HG03045 (cell line): ENCODE measurements around the gene F7.

ENCODE experiments used
- ATAC-seq: cut with Tn5 transposase; IDR thresholded peaks from one replicate; pipeline ENCODE4 v1.9.1; 2021; ENCODE audit warnings: mild to moderate bottlenecking, moderate library complexity; ENCODE audit not compliant: unreplicated experiment

The F7 gene

DNA sequence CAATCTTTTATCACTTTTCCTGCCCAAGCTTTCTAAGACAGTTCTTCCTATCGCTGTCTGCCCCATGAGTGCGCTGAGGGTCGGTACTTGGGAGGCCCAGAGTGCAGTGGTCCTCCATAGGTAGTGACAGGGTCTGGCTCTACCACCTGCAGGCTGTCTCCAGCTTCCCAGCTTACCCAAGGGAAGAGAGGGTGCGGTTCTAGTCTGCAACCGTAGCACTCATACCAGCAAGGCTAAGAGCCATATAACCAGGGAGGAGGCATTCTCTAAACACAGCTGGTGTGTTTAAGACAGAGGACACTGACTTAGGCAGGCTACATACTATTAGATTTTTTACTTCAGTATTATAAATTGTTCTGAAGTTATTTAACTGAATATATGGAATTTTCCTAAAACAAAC lies 61.1 kb downstream of the F7 start:
- ATAC-seq, result no peak

DNA sequence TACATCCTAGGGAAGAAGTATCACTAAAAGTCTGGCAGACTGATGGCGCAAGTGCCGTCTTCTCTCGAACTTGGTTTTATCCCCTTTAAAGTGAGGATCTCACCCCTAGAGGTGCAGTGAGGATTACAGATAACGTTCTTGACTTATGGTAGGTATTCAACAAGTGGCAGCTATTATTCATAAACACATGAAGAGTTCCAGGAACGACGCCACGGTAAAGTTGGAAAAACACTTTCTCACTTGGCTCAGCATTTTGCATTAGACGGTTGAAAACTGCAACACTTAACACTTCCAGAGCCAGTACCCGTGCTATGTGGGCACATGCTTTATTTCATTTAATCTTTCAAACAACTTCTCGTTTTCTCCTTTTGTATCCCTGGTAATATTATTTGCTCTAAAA lies 61.6 kb downstream of the F7 start:
- ATAC-seq, result no peak

DNA sequence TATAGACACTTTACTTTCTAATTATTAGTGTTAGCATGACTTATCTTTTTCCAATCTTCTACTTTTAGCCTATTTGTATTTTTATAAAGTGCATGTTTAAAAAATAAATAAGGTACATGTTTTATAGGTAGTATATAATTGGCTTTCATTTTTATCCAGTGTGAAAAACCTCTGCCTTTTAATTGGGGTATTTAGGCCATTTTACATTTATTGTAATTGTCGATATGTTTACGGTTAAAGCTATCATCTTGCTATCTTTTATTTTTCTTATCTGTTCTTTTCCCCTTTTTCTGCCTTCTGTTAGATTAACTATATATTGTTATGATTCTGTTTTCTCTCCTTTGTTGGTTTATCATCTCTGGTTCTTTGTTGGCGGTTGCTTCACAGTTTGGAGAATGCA lies 62.0 kb downstream of the F7 start:
- no peak for ATAC-seq

DNA sequence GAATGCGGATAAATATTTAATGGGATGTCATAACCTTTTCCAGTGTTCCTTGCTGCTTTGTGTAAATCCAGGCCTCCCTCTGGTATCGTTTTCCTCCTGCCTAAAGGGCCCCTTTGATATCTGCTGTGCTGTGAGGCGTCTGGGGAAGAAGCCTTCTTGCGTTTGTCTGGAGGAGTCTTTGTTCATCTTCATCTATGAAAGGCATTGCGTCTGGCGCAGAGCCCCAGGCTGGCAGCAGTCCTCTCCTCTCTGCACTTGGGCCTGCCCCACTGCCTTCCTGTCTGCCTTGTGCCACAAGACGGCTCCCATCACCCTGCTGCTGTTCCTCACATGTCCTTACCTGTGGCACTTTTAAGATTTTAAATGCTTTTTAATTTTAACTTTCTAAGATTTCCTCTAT lies 62.6 kb downstream of the F7 start:
- no peak for ATAC-seq

- ATAC-seq, result no peak
These were observed 64.0 kb downstream of the F7 start for GRCh38 chr13:113169277-113170272.
